GM21717 (cell line): ENCODE data around the gene FHIT.

ENCODE experiments used
- ATAC-seq: cut with Tn5 transposase; IDR thresholded peaks from one replicate; pipeline ENCODE4 v1.9.1; 2021; ENCODE audit warnings: mild to moderate bottlenecking, moderate library complexity; ENCODE audit not compliant: unreplicated experiment

Gene FHIT

DNA sequence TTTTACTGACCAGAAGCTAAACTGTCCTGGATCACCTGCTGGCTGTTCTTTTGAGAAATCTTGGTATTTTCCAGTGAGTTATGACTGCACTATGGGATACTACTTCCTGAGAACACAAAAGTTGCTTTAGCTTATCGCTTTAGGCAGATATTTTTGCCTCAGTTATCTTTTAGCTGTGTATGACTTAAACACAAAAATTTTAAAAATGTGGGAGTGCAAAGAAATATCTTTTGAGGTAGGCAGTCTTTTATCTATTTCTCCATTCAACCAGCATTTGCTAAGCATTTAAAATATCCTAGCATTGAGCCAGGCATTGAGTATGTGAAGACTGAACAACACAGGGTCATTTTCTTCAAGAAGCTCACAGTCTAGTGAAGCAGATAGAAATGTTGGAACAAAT lies 981.9 kb downstream of the FHIT start:
- no peak for ATAC-seq

DNA sequence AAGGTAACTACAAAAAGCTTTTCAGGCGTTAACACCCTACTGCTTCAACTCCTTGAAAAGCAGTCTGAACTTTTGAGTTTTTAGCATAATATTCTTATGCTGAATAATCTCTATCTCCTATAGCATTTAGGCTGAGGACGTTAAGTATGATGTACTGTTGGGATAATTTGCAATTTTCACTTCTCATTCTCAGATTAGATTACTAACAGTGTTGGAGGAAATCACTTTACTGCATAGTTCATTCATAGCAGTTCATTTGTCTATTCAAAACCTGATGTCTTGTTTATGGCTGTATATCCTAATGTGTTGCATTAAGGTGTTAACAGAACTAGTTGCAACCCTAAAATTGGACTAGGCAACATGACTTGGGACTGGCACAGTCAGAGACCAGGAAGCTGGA lies 983.1 kb downstream of the FHIT start:
- ATAC-seq, result no peak

DNA sequence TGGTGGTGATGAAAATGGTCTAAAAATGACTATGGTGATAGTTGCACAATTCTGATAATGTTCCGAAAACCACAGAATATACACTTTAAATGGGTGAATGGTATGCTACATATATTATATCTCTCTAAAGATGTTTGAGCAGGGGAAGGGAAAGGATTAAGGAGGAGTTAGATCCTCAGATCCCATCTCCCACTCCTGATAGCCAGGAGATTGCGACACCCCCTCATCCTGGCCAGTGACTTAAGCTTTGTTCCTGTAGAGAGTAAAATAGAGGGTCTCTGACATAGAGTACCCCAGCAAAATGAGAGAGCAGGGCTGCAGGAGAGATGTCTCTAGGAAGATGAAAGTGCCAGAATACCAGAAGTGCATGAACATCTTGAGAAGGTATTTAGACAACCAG lies 984.8 kb downstream of the FHIT start:
- no peak for ATAC-seq

DNA sequence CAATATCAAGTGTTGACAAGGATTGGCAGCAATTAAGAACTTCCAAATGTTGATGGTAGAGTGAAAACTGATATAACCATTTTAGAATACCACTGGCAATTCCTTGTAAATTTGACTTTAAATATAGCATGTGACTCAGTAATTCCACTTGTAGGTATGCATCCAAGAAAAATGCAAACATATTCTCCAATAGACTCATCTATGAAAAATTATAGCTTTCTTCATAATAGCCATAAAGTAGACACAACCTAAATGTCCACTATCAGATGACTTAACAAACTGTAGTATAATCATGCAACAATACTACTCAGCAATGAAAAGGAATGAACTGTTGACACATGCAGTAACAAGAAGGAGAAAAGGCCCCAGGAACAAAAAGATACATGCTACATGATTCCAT lies 988.1 kb downstream of the FHIT start:
- ATAC-seq, result no peak

DNA sequence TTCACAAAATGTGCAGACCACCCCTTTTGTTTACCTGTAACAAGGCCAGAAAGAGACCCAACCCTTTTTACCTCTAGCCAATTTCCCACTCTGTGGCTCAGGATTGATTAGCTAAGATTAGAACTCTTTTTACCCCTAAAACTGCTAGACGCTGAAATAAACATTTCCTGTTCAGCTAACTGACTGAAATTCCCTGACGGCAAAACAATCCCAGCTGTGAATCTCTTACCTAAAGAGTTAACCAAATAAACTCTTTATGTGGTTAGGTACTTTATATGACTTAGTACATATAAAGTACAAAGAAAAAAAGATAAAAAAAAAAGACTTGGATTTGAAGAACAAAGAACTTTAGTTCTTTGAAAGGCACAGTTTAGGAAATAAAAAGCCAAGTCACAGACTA lies 988.7 kb downstream of the FHIT start:
- ATAC-seq, result no peak

DNA sequence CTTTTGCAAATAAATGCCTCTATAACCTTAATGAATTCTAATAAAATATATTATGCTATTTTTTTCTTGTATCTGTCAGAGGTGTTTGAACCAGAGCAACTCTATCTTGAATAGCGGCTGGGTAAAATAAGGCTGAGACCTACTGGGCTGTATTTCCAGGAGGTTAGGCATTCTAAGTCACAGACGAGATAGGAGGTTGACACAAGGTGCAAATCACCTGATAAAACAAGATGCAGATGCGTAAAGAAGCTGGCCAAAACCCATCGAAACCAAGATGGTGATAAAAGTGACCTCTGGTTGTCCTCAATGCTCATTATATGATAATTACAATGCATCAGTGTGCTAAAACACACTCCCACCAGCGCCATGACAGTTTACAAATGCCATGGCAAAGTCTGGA lies 990.7 kb downstream of the FHIT start:
- no peak for ATAC-seq

DNA sequence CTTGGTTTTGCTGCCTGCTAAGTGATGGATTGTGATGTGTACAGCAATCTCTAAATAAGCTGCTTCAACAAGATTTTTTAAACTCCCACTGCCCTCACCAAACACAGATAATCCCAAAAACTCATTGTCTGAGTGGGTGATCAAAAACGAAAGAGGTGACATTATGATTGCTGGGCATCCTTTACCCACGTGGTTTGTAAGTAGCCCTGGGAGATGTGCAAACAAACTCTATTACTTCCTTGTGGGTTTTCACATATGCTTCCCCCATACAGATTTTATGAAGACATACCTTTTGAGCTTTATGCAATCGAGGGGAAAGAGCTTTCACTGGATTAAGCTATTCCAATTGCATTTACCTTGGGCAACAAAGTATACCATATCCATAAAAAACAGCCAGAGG lies 1000.4 kb downstream of the FHIT start:
- ATAC-seq, result no peak

DNA sequence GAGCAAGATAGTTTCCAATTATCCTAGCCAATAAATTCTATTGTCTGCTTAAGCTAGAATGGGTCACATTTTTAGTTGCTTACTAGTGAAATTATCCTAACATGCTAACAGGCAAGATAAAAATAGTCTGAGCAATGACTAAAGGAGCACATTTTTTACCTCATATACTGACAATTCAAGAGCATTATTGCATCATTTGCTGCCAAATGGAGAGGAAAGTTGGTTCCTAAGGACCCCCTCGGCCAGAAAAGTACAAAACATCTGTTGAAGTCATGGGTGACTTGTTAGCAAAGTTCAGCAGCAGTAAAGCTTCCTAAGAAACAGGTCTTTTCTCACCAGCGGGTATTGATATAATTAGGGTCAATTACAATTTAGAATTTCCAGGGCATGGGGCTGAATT lies 1001.0 kb downstream of the FHIT start:
- ATAC-seq, result no peak

DNA sequence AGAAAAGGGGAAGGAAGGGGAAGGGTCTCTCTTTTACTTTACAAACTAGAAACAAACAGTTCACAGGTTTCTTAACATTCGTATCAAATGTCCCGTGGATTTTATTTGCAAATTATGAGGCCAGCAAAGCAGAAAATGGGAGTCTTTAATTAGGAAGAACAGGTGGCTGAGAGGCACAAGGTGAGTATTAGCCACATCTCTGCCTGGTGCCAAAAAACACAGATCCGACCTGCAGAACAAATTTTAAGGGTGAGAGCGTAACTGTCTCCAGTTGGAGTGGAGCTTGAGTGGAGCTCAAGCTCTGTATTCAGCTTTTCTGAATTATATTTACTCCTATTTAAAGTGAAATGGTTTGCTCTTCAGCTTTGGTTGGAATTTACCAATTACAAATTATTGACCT lies 1004.9 kb downstream of the FHIT start:
- no peak for ATAC-seq

DNA sequence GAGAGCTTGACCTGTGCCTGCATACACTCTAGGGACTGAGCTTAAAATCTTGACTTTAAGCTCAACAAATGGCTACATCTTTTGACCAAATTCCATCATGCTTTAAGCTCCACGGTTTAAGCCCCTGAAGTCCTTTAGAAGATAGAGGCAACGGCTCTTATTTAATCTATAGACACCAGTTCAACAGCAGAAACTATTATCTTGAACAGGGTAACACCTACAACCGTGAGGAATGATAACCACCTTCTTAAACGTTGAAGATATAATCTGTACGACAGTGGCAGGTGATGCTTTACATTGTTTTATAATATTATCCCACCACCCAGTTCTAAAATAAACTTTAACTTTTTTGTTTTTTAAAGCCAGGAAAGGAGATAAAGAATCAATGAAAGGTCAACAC lies 1007.8 kb downstream of the FHIT start:
- ATAC-seq, result no peak

DNA sequence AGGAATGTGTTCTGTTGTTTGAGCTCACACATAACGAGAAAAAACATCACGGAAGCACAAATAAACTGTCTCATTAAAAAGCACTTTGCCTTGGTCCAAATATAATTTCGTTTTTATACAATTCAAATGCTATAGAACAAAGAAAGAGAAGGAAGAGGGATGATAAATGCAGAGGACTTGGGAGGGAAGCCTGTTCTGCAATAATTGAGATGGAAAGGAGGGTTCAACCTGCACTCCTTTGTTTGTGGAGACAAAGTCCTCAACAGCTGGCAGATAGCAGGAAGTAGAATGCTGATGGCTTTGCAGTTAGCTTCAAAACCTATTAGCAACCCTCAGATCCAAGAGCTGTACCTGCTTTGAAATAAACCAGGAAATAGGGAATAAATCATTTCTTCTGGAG lies 1010.8 kb downstream of the FHIT start:
- ATAC-seq, result no peak

DNA sequence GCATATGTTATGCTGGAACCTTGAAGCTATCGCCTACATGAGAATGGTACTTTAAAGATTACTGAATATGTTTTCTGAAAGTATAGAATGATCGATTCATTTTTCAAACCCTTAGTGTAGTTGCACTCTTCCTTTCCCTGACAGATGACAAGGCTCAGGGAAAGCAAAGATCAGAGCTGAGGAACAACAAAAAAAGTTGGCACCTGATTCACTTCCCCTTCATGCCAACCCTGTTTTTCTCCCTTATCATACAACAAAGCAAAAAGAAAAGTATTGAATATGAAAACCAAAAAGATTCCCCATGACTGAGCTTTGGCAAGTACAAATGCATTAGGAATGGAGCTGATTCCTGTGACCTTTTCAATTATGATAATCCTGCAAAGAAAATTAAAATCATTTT lies 1012.7 kb downstream of the FHIT start:
- ATAC-seq, result no peak

DNA sequence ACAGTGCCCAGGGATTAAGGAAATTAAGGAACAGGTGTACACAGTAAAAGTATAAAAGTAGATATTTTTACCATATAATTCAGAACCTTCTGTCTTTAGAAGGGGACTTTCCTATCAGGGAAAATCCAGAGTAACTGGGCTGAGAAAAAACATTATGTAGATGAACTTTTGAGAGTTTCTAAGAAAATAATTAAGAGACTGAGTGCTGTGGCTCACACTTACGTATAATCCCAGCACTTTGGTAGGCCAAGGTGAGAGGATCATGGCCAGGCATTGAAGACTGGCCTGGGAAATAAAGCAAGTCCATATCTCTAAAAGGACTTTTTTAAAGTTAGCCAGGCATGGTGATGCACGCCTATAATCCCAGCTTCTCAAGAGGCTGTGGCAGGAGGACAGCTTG lies 1021.8 kb downstream of the FHIT start:
- no peak for ATAC-seq

DNA sequence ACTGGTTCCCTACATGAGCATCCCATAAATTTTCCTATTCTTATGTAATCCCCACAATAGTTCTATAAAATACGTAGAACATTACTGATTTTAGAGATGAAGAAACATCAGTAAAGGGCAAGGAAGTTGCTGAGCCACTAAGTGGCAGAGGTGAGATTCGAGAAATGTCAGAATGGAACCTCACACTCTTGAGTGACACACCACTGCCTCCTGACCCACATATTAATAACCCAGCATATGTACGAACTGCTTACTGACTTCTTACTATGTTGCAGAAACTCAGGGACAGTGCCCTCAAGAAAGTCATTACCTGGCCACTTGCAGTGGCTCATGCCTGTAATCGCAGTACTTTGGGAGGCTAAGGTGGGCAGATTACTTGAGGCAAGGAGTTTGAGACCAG lies 1022.4 kb downstream of the FHIT start:
- no peak for ATAC-seq

DNA sequence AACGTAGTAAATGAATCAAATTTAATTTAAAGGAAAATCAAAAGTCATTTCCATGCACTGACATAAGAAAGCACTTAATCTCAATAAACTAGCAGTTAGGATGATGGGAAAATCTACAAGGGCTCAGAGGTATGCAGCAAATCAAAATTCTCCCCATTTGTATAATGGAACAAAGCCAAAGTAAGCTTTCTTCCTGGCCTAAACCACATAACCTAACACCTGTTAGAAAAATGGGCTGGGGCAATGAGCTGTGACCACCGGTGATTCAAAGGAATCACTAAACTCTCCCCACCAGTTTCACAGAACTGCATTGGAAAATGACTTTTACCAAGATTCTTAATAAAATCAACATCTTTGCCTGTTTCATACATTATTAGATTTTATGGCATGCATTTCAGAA lies 1024.3 kb downstream of the FHIT start:
- no peak for ATAC-seq

DNA sequence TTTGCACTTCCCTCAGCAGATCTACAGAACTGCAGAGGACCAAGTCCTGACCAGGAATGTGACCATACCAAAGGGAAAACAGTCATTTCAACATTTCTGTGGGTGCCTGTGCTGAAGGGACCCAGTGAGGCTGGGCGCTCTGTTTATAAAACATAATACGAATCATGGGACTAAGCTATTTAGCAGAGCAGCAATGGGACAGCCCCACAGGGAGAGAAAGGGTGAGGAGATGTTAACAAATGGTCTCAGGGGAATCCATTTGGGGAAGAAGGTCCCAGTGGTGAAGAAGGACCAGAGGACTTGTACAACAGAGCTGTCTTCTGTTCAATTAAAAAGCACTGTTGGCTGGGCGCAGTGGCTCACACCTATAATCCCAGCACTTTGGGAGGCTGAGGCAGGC lies 1025.4 kb downstream of the FHIT start:
- ATAC-seq, result no peak

DNA sequence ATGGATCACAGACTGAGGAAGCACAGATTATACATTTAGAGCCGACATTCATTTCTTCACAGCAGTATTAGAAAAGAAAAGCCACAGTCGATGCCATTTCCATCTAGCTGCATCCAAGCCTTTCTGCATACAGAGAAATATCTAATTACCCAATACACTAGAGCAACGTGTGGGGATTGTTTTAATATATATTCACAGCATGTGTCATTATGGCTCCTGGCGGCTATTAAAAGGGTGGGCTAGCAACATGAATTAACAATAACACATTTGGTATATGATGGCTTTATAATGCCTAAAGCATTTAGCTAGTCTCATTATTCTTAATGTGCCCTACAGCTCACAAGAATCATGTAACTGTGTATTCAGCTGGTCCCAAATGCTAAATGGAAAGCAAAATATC lies 1030.5 kb downstream of the FHIT start:
- ATAC-seq, result no peak

DNA sequence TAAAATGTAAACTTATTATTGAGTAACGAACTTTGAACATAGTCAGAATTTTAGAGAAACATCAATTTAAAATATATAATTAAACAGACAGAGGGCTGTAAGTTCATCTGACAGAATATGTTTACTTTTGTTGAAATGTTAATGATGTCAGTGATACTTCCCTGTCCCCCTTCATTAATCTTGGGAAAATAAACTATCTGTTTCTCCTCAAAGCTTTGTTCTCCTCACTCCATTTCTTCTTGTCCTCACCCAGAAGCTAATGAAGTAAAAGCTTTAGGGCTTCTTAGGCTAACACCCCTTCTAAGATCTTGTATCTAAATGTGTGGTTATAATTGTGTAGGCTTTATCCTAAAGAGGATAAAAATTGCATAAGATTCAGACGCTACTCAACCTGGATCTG lies 1031.8 kb downstream of the FHIT start:
- ATAC-seq, result no peak

DNA sequence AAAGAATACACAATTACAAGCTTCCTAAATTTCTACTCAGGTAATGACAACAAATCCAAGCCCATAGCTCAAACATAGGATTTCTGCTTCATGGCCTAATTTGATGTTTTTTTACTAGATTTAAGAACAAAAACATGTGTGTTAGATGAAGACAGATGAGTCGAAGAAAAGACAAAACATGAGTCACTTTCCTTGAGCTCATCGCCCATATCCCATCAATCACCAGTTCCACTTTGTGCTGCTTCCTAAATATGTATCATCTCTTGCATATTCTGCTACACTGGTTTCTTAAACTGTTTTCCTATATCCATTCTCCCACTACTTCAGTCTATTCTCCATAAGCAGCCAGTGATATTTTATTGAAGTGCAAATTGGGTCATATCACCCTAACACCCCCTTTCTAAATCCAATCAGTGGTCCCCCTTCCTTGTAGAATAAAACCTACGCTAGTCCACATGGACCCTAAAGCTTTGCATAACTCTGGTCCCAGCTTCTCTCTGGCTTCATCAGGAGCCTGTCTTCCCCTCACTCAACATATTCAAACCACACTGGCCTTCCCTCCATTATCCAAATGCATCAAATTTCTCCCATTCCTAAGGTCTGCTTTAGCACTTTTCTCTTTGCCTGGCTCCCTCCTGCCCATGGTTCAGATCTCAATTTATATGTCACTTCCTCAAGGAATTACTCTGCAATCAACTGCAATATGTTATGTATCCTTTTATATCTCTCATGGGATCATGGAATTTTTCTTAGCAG lies 1033.9 kb downstream of the FHIT start:
- ATAC-seq, result no peak

DNA sequence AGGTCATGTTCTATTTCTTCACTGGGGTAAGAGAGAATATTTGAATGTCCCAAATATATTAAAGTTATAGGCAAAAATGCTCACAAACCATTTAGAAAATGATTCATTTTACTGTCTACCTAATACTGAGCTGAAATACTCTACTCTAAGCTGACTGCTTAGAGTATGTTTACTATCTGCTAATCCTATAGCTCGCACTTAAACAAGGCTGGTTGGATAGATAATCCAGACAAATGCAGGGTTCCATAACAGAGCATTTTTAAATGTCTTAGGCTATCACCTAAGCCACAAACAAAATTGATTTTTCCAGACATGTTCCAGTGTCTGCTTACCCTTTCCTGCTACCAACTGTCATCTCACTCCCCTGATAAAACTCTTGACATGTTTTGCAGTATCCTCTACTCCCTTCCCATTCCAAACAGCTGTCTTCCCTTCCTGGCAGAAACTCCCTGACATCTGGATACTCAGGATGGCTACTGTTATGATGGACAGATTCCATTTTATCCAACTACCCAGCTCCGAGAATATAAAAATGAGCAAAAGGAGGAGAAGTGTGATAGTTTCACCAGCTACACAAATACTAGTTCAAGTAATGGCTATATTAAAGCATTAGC lies 1034.7 kb downstream of the FHIT start:
- ATAC-seq, result no peak

DNA sequence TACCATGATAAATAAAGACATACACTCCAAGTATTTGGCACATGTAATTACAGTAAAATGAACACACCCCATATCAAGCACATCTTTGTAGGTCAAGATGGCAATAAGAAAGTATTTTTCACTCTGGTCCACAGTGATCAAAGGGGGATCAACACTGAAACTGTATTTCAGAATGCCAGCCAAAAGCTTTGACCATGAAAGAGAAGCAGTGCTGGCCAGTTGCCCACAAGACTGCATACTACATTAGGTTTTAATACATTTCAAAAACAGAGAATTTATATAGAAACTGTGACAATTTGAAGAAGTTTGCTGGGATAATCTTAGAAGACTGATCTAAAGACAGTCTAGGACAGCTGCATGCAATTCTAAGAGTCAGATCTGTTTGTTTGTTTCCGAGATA lies 1035.3 kb downstream of the FHIT start:
- no peak for ATAC-seq

DNA sequence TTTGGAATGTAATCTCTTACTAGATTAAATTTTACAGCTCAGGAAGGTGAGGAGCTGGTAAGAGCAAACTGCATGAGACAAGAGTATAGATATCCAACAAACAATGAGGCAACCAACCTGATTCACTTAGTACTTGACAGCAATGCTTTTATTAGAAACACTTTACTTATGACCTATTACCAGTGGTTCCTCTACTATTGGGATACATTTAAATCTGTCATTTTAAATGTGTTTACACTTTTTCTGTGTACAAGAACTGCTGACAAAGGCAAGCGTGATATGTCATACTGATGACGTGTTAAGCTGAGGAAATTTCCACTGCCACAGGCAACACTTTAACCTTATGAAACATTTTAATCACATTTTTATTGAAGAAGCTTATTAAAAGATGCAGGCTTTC lies 1043.3 kb downstream of the FHIT start:
- ATAC-seq, result no peak

DNA sequence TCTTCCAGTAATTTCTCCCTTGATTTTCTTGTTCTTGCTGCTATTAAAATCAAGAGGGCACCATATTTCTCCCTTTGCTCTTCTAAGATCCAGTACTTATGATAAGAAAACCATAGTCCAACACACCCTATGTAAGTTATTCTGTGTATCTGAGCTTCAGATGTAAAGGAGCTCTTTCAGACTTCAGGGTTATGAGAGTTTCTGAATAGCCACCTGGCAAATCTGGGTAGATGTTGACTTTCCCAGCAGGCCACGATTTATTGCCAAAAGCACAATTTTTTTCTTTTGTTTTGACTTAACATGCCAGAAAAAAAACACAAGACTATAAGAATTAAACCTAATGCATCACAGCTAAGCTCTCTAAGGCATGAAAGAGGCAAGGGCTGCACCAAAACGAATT lies 1045.0 kb downstream of the FHIT start:
- ATAC-seq, result no peak
